ENCODE data around the gene SLIT3.

SLIT3 gene

GRCh38 chr5:168647083-168647482 is 653.9 kb downstream of the SLIT3 start:
- ChIA-PET POLR2A (interaction anchor here (1.1 kb wide), 1 partner anchor 67 kb away, joined by 3 read pairs; no protein-coding TSS in a partner anchor), CTCF (no interaction called here)
- Histone ChIP-seq H3K9me3 (ENCODE audit: control insufficient read depth, insufficient read depth, low read depth, low read length) (no peaks in the 10 kb centered on the region), H3K36me3 (ENCODE audit: control insufficient read depth in 2 of 2, insufficient read depth in 1 of 2, low read length in 2 of 2) (no peaks in the 10 kb centered on the region), H3K27ac (ENCODE audit: extremely low read depth, low read depth, low read length) (no peak overlapping the region), H3K4me3 (ENCODE audit: low read depth, low read length) (no peak overlapping the region), H3K4me1 (ENCODE audit: control insufficient read depth, insufficient read depth, low read length) (no peaks in the 10 kb centered on the region)
- no peak for TF ChIP-seq GLIS1 (tag by site-specific recombination; IDR thresholded peaks at IDR 0.05)
- TF ChIP-seq ZBTB1 (tag by site-specific recombination; IDR thresholded peaks at IDR 0.05): no peak
- TF ChIP-seq ATF2 (tag by site-specific recombination; IDR thresholded peaks at IDR 0.05; ENCODE audit: low read depth): 0 out of 2 replicates have a peak, but pooled peaks have one; percentile 29
- peak; percentile 38; the same call in 1 of the 2 replicates for TF ChIP-seq ZNF449 (tag by site-specific recombination; IDR thresholded peaks at IDR 0.05)

- Histone ChIP-seq H3K36me3 (ENCODE audit: control insufficient read depth in 2 of 2, insufficient read depth in 1 of 2, low read length in 2 of 2) (no peaks in the 10 kb centered on the region), H3K4me3 (ENCODE audit: low read depth, low read length) (no peak overlapping the region), H3K27ac (ENCODE audit: extremely low read depth, low read depth, low read length) (no peak overlapping the region), H3K4me1 (ENCODE audit: control insufficient read depth, insufficient read depth, low read length) (no peaks in the 10 kb centered on the region), H3K9me3 (ENCODE audit: control insufficient read depth, insufficient read depth, low read depth, low read length) (no peaks in the 10 kb centered on the region)
- POLR2A ChIA-PET: no interaction called here
- CTCF ChIA-PET: no interaction called here
- TF ChIP-seq ZNF623 (tag by site-specific recombination; IDR thresholded peaks at IDR 0.05) (no peak), TSHZ1 (tag by site-specific recombination; IDR thresholded peaks at IDR 0.05; ENCODE audit: borderline replicate concordance) (no peak), INSM2 (tag by site-specific recombination; IDR thresholded peaks at IDR 0.05) (no peak)
Measured at GRCh38 chr5:168646335-168646734, 654.6 kb downstream of the SLIT3 start.

- CTCF ChIA-PET: no interaction called here
- H3K4me1 ChIP-seq (ENCODE audit: control insufficient read depth, insufficient read depth, low read length): no peaks in the 10 kb centered on the region
- H3K36me3 ChIP-seq (ENCODE audit: control insufficient read depth in 2 of 2, insufficient read depth in 1 of 2, low read length in 2 of 2): no peaks in the 10 kb centered on the region
- no peaks in the 10 kb centered on the region for H3K9me3 ChIP-seq (ENCODE audit: control insufficient read depth, insufficient read depth, low read depth, low read length)
- POLR2A ChIA-PET: no interaction called here
- H3K27ac ChIP-seq (ENCODE audit: extremely low read depth, low read depth, low read length): no peak overlapping the region
- no peak overlapping the region for H3K4me3 ChIP-seq (ENCODE audit: low read depth, low read length)
- TF ChIP-seq TRIM28 (IDR thresholded peaks at IDR 0.05; ENCODE audit: borderline replicate concordance, low read length) (no peak), ZNF513 (tag by site-specific recombination; IDR thresholded peaks at IDR 0.05) (no peak), ZBTB44 (tag by site-specific recombination; IDR thresholded peaks at IDR 0.05) (no peak), ZNF366 (tag by site-specific recombination; conservative IDR thresholded peaks at IDR 0.05) (no peak), ZNF639 (tag by site-specific recombination; IDR thresholded peaks at IDR 0.05) (no peak), KLF7 (tag by site-specific recombination; IDR thresholded peaks at IDR 0.05; ENCODE audit: borderline replicate concordance) (no peak), ZNF707 (tag by site-specific recombination; IDR thresholded peaks at IDR 0.05) (no peak), REPIN1 (tag by site-specific recombination; IDR thresholded peaks at IDR 0.05; ENCODE audit: low read depth) (no peak), ZNF449 (tag by site-specific recombination; IDR thresholded peaks at IDR 0.05) (no peak), ZBTB17 (tag by site-specific recombination; IDR thresholded peaks at IDR 0.05) (no peak)
Measured at GRCh38 chr5:168645195-168645594, 655.7 kb downstream of the SLIT3 start.
